GM23248 (cell line): ENCODE data around the gene RFX3.

Experiments used
- EZH2 ChIP-seq: fragments of 200-600 bp; sonication (generic); IDR thresholded peaks from 2 replicates; pipeline ENCODE4 v1.6.1; 2018; ENCODE audit warnings: antibody characterized with exemption, mild to moderate bottlenecking; ENCODE audit not compliant: insufficient read depth, poor library complexity, severe bottlenecking
- EZH2phosphoT487 ChIP-seq: fragments of 200-600 bp; sonication (generic); IDR thresholded peaks from 2 replicates; pipeline ENCODE4 v1.6.1; 2018; ENCODE audit warnings: antibody characterized with exemption, moderate library complexity, mild to moderate bottlenecking, low read depth; ENCODE audit not compliant: insufficient read depth

GRCh38 chr9:3492214-3492613 is 33.6 kb downstream of the RFX3 start:
- TF ChIP-seq EZH2 (no peak), EZH2phosphoT487 (no peak)
